Fibroblast of the aortic adventitia (primary cell): Measurements from ENCODE around the gene LRRC8B. TPM values are rescaled to one million over a fixed set of nuclear protein-coding genes. Genes with fewer than 3 reads are reported as not detected.
A peak's percentile ranks its signal among the peaks of the same experiment; 100 is the strongest.
"Not testable (repeated sequence)": the region's sequence is repeated elsewhere in the genome, so short reads cannot be mapped to it uniquely, and the experiment has no call there.

Source experiments
- DNase-seq: peaks from one replicate; pipeline ENCODE4 v3.0.0-alpha.2; 2010; ENCODE audit warnings: low read depth
- H3K4me3 ChIP-seq: 2 replicates; pipeline ENCODE4 v1.5.1; 2011; ENCODE audit warnings: low read depth, mild to moderate bottlenecking, control low read depth, low read length, moderate library complexity
- CTCF ChIP-seq: IDR thresholded peaks from 2 replicates; pipeline ENCODE4 v1.5.1; 2011; ENCODE audit warnings: mild to moderate bottlenecking, low read length, control low read depth, inconsistent platforms; ENCODE audit not compliant: insufficient read depth
- total RNA-seq: library from RNA; depleted of rRNA; stranded (reverse); fragments of >200 nt; gene quantifications from 2 replicates; pipeline ENCODE4 v1.2.3, GENCODE V29; 2012; ENCODE audit warnings: low replicate concordance

The LRRC8B gene
- total RNA-seq, 1 donor = 2.5 TPM

DNA sequence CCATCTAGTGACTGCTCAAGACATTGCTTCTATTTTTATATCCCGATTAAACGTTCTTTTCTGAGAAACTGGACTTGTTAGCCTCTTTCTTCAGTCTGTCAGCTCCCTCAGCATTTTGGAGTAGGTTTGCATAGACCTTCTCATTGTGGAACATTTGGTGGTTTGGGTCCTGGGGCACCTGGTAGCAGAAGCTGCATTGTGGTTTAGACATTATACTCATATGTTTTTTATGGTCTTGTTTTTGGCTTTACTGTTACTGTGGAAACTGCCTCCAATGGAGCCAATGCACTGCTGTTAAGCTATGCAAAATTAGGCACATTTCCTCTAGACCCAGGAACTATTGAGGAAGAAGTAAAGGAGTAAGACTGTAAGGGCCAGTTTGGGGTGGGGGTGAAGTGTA, 36.7 kb upstream of the LRRC8B start:
- no peak overlapping the region for H3K4me3 ChIP-seq
- no peak for DNase-seq
- no peak for TF ChIP-seq CTCF

GRCh38 chr1:89489047-89489729, 35.4 kb upstream of the LRRC8B start:
- no peak for TF ChIP-seq CTCF
- no peak overlapping the region for H3K4me3 ChIP-seq
- peak; percentile 18 for DNase-seq

- no peak for TF ChIP-seq CTCF
- H3K4me3 ChIP-seq = no peak overlapping the region
- no peak for DNase-seq
These were observed 34.2 kb upstream of the LRRC8B start for GRCh38 chr1:89490389-89490788.

DNA sequence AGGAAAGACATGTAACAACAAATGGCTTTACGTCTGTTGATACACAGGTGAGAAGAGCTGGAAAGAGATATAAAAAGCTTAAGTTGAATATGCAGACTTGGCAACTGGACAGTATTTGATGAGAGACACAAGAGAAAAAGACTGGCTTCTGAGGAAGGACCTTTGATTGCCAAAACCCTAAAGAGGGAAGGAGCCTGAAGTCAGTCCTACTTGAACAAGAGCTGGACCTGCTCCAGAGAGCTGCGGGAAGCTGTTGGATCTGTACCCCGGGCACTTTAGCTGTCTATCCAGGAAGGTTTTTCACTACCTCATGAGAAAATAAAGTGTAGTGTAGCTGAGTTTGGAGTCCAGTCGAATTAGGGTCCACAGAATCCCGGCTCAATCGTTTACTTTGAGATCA, 25.3 kb upstream of the LRRC8B start:
- DNase-seq = no peak
- H3K4me3 ChIP-seq = no peak overlapping the region
- TF ChIP-seq CTCF = no peak

DNA sequence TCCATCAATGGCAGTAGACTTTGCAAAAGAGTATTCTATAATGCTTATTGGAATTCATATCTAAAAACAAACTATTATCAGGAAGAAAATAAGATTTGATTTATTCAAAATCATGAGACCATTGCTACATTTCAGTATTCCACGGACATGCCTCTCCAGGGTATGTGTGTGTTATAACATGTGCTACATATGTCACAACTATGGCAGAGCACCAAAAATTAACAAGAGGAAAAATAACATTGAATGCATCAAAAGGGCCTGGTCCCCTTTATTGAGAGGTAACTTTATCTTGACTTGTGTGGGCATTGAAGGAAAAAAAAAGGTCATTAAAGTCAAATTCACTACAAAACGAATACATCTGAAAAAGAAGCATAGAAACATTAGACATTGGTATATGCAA, 22.6 kb upstream of the LRRC8B start:
- no peak for DNase-seq
- H3K4me3 ChIP-seq = no peak overlapping the region
- no peak for TF ChIP-seq CTCF

- H3K4me3 ChIP-seq = no peak overlapping the region
- no peak for TF ChIP-seq CTCF
- DNase-seq = no peak
These were observed 21.7 kb upstream of the LRRC8B start for GRCh38 chr1:89502895-89503294.

DNA sequence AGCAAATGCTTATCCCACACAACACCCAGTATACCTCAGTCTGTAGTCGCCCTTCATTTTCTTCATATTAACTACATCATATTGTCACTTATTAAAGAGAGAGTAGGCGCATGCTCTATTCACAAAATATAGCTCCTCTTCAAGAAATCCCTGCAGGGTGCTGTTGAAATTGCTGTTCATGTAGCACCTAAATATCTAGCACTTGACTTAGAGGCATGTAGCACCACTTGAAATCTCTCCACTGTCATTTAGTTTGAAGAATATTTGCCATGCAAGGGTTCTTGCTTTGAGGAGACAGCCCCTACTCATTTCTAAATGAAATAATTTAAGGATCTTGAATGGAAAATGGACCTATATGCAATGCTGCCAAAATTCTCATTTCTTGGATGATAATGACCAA, 20.9 kb upstream of the LRRC8B start:
- H3K4me3 ChIP-seq = no peak overlapping the region
- TF ChIP-seq CTCF = no peak
- DNase-seq = no peak

DNA sequence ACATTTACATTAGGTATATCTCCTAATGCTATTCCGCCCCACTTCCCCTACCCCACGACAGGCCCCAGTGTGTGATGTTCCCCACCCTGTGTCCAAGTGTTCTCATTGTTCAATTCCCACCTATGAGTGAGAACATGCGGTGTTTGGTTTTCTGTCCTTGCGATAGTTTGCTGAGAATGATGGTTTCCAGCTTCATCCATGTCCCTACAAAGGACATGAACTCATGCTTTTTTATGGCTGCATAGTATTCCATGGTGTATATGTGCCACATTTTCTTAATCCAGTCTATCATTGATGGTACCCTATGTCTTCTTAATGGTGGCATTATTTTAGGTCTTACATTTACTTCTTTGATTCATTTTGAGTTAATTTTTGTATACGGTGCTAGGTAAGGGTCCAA, 14.6 kb upstream of the LRRC8B start:
- not testable (repeated sequence) for H3K4me3 ChIP-seq, DNase-seq
